Ascending aorta (tissue), 2 donors: ENCODE data around the gene TEX30. TPM values are rescaled to one million over a fixed set of nuclear protein-coding genes. Genes with fewer than 3 reads are reported as not detected.
"Not testable (repeated sequence)": the region's sequence is repeated elsewhere in the genome, so short reads cannot be mapped to it uniquely, and the experiment has no call there.

Source experiments
- DNase-seq, 2 donors: peaks; one replicate each; pipeline ENCODE4 v3.0.0-alpha.2; 2019; ENCODE audit warnings: low spot score in 2 of 2
- H3K27ac ChIP-seq, 2 donors: fragments of 200-600 bp; sonication (generic); one replicate each; pipeline ENCODE4 v1.5.1; 2016 to 2017; ENCODE audit warnings: mild to moderate bottlenecking in 1 of 2
- H3K27me3 ChIP-seq: fragments of 200-600 bp; sonication (generic); one replicate; pipeline ENCODE4 v1.5.1; 2017
- H3K36me3 ChIP-seq, 2 donors: fragments of 200-600 bp; sonication (generic); one replicate each; pipeline ENCODE4 v1.5.1; 2016
- H3K4me1 ChIP-seq, 2 donors: fragments of 200-600 bp; sonication (generic); one replicate each; pipeline ENCODE4 v1.5.1; 2016 to 2017; ENCODE audit warnings: mild to moderate bottlenecking in 1 of 2
- H3K4me3 ChIP-seq, 2 donors: fragments of 200-600 bp; sonication (generic); one replicate each; pipeline ENCODE4 v1.5.1; 2016 to 2017; ENCODE audit warnings: mild to moderate bottlenecking in 1 of 2
- H3K9me3 ChIP-seq, 2 donors: fragments of 200-600 bp; sonication (generic); one replicate each; pipeline ENCODE4 v1.5.1; 2016
- CTCF ChIP-seq, 3 experiments: fragments of 200-600 bp in 2 of 3; fragments of 450-650 bp in 1 of 3; sonication (generic) in 2 of 3; IDR thresholded peaks; one replicate each; pipeline ENCODE4 v1.5.1; 2016 to 2019; ENCODE audit warnings: antibody characterized with exemption in 3 of 3, mild to moderate bottlenecking in 1 of 3, moderate library complexity in 1 of 3
- intact Hi-C: fragments of 100-400 bp; cut with DNase I; formaldehyde crosslinking; loops from one replicate; pipeline ENCODE4 v1.15.1; 2023
- total RNA-seq: library from RNA; depleted of rRNA; stranded (reverse); fragments of >200 nt; gene quantifications from one replicate; pipeline ENCODE4 v1.1.0, GENCODE V29; 2016

TEX30 gene
- total RNA-seq, 1 donor from 2014 or later, result 1.4 TPM

- H3K36me3 ChIP-seq, result peaks cover 9 to 31% of the 10 kb centered on the region in 2 donors
- intact Hi-C loops, result no loop called here
- H3K27ac ChIP-seq, result no peak overlapping the region
- H3K27me3 ChIP-seq, result no peaks in the 10 kb centered on the region
- H3K4me3 ChIP-seq, result no peak overlapping the region
- no peak for TF ChIP-seq CTCF (IDR thresholded peaks at IDR 0.05)
- no peaks in the 10 kb centered on the region for H3K9me3 ChIP-seq
- no peak for DNase-seq
- no peaks in the 10 kb centered on the region for H3K4me1 ChIP-seq
Measured at GRCh38 chr13:102792396-102792795, 18.8 kb upstream of the TEX30 start.

GRCh38 chr13:102788683-102789082 is 15.1 kb upstream of the TEX30 start:
- DNase-seq, result no peak
- no peak overlapping the region for H3K4me3 ChIP-seq
- no peaks in the 10 kb centered on the region for H3K27me3 ChIP-seq
- no peaks in the 10 kb centered on the region for H3K4me1 ChIP-seq
- no peaks in the 10 kb centered on the region for H3K9me3 ChIP-seq
- no peak overlapping the region for H3K27ac ChIP-seq
- intact Hi-C loops, result no loop called here
- no peak for TF ChIP-seq CTCF (IDR thresholded peaks at IDR 0.05)
- H3K36me3 ChIP-seq, result peaks cover 14 to 31% of the 10 kb centered on the region in 2 donors

GRCh38 chr13:102784483-102784882 is 10.9 kb upstream of the TEX30 start:
- TF ChIP-seq CTCF (IDR thresholded peaks at IDR 0.05), result no peak
- intact Hi-C loops, result no loop called here
- Histone ChIP-seq H3K9me3 (no peaks in the 10 kb centered on the region), H3K27me3 (no peaks in the 10 kb centered on the region), H3K36me3 (peaks cover 12 to 14% of the 10 kb centered on the region in 2 donors), H3K4me3 (no peak overlapping the region), H3K4me1 (no peaks in the 10 kb centered on the region), H3K27ac (no peak overlapping the region)
- no peak for DNase-seq

- no peak overlapping the region for H3K4me3 ChIP-seq
- H3K27ac ChIP-seq, result no peak overlapping the region
- H3K9me3 ChIP-seq, result no peaks in the 10 kb centered on the region
- H3K4me1 ChIP-seq, result no peaks in the 10 kb centered on the region
- DNase-seq, result no peak
- no peak for TF ChIP-seq CTCF (IDR thresholded peaks at IDR 0.05)
- no peaks in the 10 kb centered on the region for H3K27me3 ChIP-seq
- intact Hi-C loops, result no loop called here
- peaks cover 0 to 3% of the 10 kb centered on the region in 2 donors for H3K36me3 ChIP-seq
Measured at GRCh38 chr13:102781591-102781990, 8.0 kb upstream of the TEX30 start.

GRCh38 chr13:102780656-102781055 is 7.1 kb upstream of the TEX30 start:
- H3K9me3 ChIP-seq, intact Hi-C loops, H3K27ac ChIP-seq, H3K4me1 ChIP-seq, H3K36me3 ChIP-seq, H3K4me3 ChIP-seq, H3K27me3 ChIP-seq, DNase-seq: not testable (repeated sequence)

- TF ChIP-seq CTCF (IDR thresholded peaks at IDR 0.05), result no peak
- Histone ChIP-seq H3K36me3 (peaks cover 0 to 3% of the 10 kb centered on the region in 2 donors), H3K9me3 (no peaks in the 10 kb centered on the region), H3K27ac (no peak overlapping the region), H3K4me3 (no peak overlapping the region), H3K27me3 (no peaks in the 10 kb centered on the region), H3K4me1 (no peaks in the 10 kb centered on the region)
- intact Hi-C loops, result loop anchor here (10.0 kb wide), 1 partner anchor 385 kb away; no protein-coding TSS in a partner anchor
- no peak for DNase-seq
Measured at GRCh38 chr13:102779436-102780159, 6.0 kb upstream of the TEX30 start.
